Caco-2 (cell line): ENCODE results near the gene CES4A. TPM values are rescaled to one million over a fixed set of nuclear protein-coding genes. Genes with fewer than 3 reads are reported as not detected.

Experiments
- BruUV-seq: library from RNA; stranded (reverse); fragments of 400-500 nt; replicated peaks from 2 replicates; lab custom pipeline; 2021; lab: Mats Ljungman, UMichigan
- CTCF ChIA-PET: fragments of 300-600 bp; sonication (Branson Sonifier 250); formaldehyde crosslinking; loops from one replicate; lab custom pipeline; 2022; ENCODE audit warnings: antibody characterized with exemption; lab: Charles Lee
- POLR2A ChIA-PET: fragments of 300-600 bp; sonication (Branson Sonifier 250); formaldehyde crosslinking; loops from one replicate; lab custom pipeline; 2022; ENCODE audit warnings: antibody characterized with exemption; lab: Charles Lee
- DNase-seq, 2 experiments: peaks; one replicate each; pipeline versions ENCODE4 v3.0.0 to v3.0.0-alpha.2; 2020 to 2022
- H3K27me3 ChIP-seq: replicated peaks from 2 replicates; pipeline ENCODE4 v1.6.0; 2011; ENCODE audit warnings: low read length; ENCODE audit not compliant: control insufficient read depth, insufficient read depth
- H3K36me3 ChIP-seq: 2 replicates; pipeline ENCODE4 v1.5.1; 2011; ENCODE audit warnings: low read length; ENCODE audit not compliant: control insufficient read depth, insufficient read depth
- H3K4me1 ChIP-seq: fragments of 250-450 bp; sonication (Bioruptor Pico); 2 replicates; pipeline ENCODE4 v1.5.1; 2020; ENCODE audit warnings: mild to moderate bottlenecking
- H3K4me3 ChIP-seq: 2 replicates; pipeline ENCODE4 v1.5.1; 2011; ENCODE audit warnings: low read depth, mild to moderate bottlenecking, control low read depth, low read length
- H3K9me3 ChIP-seq: fragments of 250-450 bp; sonication (Bioruptor Pico); 2 replicates; pipeline ENCODE4 v1.5.1; 2020; ENCODE audit warnings: mild to moderate bottlenecking, moderate library complexity
- H3K27ac Mint-ChIP-seq: one replicate; pipeline ENCODE4 v1.8.0; 2022; ENCODE audit warnings: mixed read lengths; ENCODE audit not compliant: unreplicated experiment
- H3K27me3 Mint-ChIP-seq: one replicate; pipeline ENCODE4 v1.8.0; 2022; ENCODE audit warnings: mixed read lengths; ENCODE audit not compliant: insufficient read depth, unreplicated experiment
- H3K36me3 Mint-ChIP-seq: one replicate; pipeline ENCODE4 v1.8.0; 2022; ENCODE audit warnings: mild to moderate bottlenecking, mixed read lengths; ENCODE audit not compliant: insufficient read depth, unreplicated experiment
- H3K4me1 Mint-ChIP-seq: one replicate; pipeline ENCODE4 v1.8.0; 2022; ENCODE audit warnings: low read depth, mixed read lengths; ENCODE audit not compliant: unreplicated experiment
- H3K4me3 Mint-ChIP-seq: one replicate; pipeline ENCODE4 v1.8.0; 2022; ENCODE audit warnings: mild to moderate bottlenecking, moderate library complexity, mixed read lengths; ENCODE audit not compliant: unreplicated experiment
- H3K9me3 Mint-ChIP-seq: one replicate; pipeline ENCODE4 v1.8.0; 2022; ENCODE audit warnings: mixed read lengths; ENCODE audit not compliant: unreplicated experiment
- intact Hi-C: fragments of 100-400 bp; cut with micrococcal nuclease; formaldehyde crosslinking; loops from one replicate; pipeline ENCODE4 v1.10.0; 2022; ENCODE audit not compliant: unreplicated experiment
- total RNA-seq: library from RNA; stranded (reverse); gene quantifications from 2 replicates; pipeline ENCODE4 v1.2.3, GENCODE V29; 2022
- TF ChIP-seq, protein P1 (sequence below), 2 experiments: fragments of 200-600 bp in 1 of 2; IDR thresholded peaks; 1 replicate in 1 of 2; 2 replicates in 1 of 2; pipeline versions ENCODE4 v1.5.1 to v1.8.0; 2011 to 2022; ENCODE audit warnings: antibody characterized with exemption in 1 of 2, control low read depth in 1 of 2, inconsistent platforms in 1 of 2, low read depth in 1 of 2, low read length in 1 of 2, mild to moderate bottlenecking in 1 of 2, moderate library complexity in 1 of 2; ENCODE audit not compliant: insufficient read depth in 1 of 2, severe bottlenecking in 1 of 2, unreplicated experiment in 1 of 2

Gene CES4A
- total RNA-seq, 1 experiment from 2014 or later = not detected

DNA sequence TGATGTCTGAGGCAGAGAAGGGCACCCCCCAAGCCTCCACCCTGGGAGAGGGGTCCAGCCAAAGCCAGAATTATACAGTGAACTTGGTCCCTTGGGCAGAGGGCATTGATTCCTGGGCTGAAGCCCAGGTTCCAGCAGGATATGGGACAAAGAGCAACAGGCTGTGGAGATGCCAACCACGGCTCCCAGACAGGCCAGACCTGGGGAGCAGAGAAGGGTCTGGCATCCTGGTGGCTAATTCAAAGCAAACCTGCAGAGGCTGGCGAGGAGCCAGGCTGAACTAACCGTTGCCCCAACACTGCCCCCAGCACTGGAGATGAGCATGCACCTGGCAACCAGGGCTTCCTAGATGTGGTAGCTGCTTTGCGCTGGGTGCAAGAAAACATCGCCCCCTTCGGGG is 24.3 kb upstream of the CES4A start:
- H3K27me3 ChIP-seq = no peaks in the 10 kb centered on the region
- no peak for DNase-seq
- no peaks in the 10 kb centered on the region for H3K9me3 Mint-ChIP-seq
- no peak overlapping the region for H3K4me3 Mint-ChIP-seq
- no peak overlapping the region for H3K27ac Mint-ChIP-seq
- no TSS peak for BruUV-seq
- intact Hi-C loops = no loop called here
- no peaks in the 10 kb centered on the region for H3K36me3 ChIP-seq
- ChIA-PET POLR2A (no interaction called here), CTCF (interaction anchor here (0.9 to 1.2 kb wide), 3 partner anchors 43 to 54 kb away, joined by 3 to 5 read pairs (median 4); no protein-coding TSS in a partner anchor)
- no peaks in the 10 kb centered on the region for H3K4me1 Mint-ChIP-seq
- no peaks in the 10 kb centered on the region for H3K4me1 ChIP-seq
- H3K27me3 Mint-ChIP-seq = peaks cover 7% of the 10 kb centered on the region
- peaks cover 6% of the 10 kb centered on the region for H3K36me3 Mint-ChIP-seq
- TF ChIP-seq, protein P1, sequence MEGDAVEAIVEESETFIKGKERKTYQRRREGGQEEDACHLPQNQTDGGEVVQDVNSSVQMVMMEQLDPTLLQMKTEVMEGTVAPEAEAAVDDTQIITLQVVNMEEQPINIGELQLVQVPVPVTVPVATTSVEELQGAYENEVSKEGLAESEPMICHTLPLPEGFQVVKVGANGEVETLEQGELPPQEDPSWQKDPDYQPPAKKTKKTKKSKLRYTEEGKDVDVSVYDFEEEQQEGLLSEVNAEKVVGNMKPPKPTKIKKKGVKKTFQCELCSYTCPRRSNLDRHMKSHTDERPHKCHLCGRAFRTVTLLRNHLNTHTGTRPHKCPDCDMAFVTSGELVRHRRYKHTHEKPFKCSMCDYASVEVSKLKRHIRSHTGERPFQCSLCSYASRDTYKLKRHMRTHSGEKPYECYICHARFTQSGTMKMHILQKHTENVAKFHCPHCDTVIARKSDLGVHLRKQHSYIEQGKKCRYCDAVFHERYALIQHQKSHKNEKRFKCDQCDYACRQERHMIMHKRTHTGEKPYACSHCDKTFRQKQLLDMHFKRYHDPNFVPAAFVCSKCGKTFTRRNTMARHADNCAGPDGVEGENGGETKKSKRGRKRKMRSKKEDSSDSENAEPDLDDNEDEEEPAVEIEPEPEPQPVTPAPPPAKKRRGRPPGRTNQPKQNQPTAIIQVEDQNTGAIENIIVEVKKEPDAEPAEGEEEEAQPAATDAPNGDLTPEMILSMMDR (IDR thresholded peaks at IDR 0.05; ENCODE audit: insufficient read depth in 1 of 2, low read depth in 1 of 2, low read length in 1 of 2, severe bottlenecking in 1 of 2, unreplicated experiment in 1 of 2) = no peak
- H3K9me3 ChIP-seq = no peaks in the 10 kb centered on the region
- no peak overlapping the region for H3K4me3 ChIP-seq

DNA sequence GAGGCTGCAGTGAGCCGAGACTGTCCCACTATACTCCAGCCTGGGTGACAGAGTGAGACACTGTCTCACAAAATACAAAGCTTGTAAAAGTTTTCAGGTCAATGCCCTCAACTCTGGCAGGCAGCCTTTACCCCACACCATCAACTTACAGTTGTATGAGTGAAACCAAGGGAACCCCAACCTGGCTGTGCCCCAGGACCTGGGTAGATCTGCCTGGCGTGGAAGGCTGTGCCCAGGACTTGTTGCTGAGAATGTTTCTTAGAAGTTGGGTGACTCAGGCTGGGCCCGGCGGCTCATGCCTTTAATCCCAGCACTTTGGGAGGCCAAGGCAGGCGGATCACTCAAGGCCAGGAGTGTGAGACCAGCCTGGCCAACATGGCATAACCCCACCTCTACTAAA is 19.5 kb upstream of the CES4A start:
- Histone ChIP-seq H3K4me3 (no peak overlapping the region), H3K9me3 (no peaks in the 10 kb centered on the region), H3K4me1 (no peaks in the 10 kb centered on the region), H3K36me3 (no peaks in the 10 kb centered on the region), H3K27me3 (no peaks in the 10 kb centered on the region)
- BruUV-seq = no TSS peak
- ChIA-PET CTCF (no interaction called here), POLR2A (no interaction called here)
- Mint-ChIP-seq H3K27me3 (peaks cover 4% of the 10 kb centered on the region), H3K27ac (no peak overlapping the region), H3K9me3 (no peaks in the 10 kb centered on the region), H3K36me3 (peaks cover 12% of the 10 kb centered on the region), H3K4me3 (no peak overlapping the region), H3K4me1 (no peaks in the 10 kb centered on the region)
- DNase-seq = no peak
- TF ChIP-seq, protein P1 (IDR thresholded peaks at IDR 0.05; ENCODE audit: insufficient read depth in 1 of 2, low read depth in 1 of 2, low read length in 1 of 2, severe bottlenecking in 1 of 2, unreplicated experiment in 1 of 2) = no peak
- intact Hi-C loops = no loop called here

DNA sequence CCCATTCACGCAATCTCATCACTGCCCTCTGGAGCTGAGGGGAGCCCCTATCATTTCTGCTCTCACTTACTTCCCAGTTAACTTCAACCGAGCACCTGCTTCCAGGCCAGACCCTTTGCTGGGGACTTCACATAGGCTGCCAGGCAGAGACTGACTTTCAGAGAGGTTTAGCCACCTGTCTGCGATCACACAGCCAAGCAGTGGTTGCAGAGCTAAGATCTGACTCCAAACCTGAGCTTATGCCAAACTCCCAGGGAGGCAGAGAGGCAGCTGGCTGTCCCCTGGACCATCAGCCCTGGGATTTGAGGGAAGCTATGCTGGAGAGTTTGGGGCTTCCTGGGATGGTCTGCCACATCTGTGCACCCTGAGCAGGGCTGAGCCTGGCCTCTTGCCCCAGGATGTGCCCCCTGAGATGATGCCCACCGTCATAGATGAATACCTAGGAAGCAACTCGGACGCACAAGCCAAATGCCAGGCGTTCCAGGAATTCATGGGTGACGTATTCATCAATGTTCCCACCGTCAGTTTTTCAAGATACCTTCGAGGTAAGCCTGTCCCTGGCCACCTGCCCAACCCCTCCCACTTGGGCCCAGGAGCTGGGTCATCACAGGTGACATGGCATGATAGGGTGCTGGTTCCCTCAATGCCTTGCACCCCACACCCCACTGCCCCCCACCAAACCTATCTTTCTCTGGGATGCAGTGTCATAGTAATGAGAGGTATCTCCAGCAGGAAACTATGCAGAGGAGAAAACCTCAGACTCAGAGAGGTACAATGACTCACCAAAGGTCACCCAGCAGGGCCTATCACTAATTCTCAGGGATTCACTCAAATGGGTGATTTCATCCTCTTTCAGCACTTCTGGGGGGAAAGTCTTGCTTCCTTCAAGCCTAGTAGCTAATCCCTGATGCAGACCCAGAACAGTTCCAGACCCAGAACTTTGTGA is 17.3 kb upstream of the CES4A start:
- H3K36me3 ChIP-seq = no peaks in the 10 kb centered on the region
- Mint-ChIP-seq H3K36me3 (peaks cover 5% of the 10 kb centered on the region), H3K27me3 (no peaks in the 10 kb centered on the region), H3K4me1 (no peaks in the 10 kb centered on the region), H3K9me3 (no peaks in the 10 kb centered on the region), H3K27ac (no peak overlapping the region), H3K4me3 (no peak overlapping the region)
- H3K4me1 ChIP-seq = no peaks in the 10 kb centered on the region
- no peak overlapping the region for H3K4me3 ChIP-seq
- intact Hi-C loops = no loop called here
- no peaks in the 10 kb centered on the region for H3K27me3 ChIP-seq
- H3K9me3 ChIP-seq = no peaks in the 10 kb centered on the region
- CTCF ChIA-PET = interaction anchor here (0.6 to 1.8 kb wide), 2 partner anchors 10 to 17 kb away, joined by 3 to 5 read pairs; partner anchors contain the start of gene CES3
- TF ChIP-seq, protein P1 (IDR thresholded peaks at IDR 0.05; ENCODE audit: insufficient read depth in 1 of 2, low read depth in 1 of 2, low read length in 1 of 2, severe bottlenecking in 1 of 2, unreplicated experiment in 1 of 2) = no peak
- POLR2A ChIA-PET = no interaction called here
- DNase-seq = no peak
- BruUV-seq = no TSS peak
